ENCODE measurements around the gene CREBL2. TPM values are rescaled to one million over a fixed set of nuclear protein-coding genes. Genes with fewer than 3 reads are reported as not detected.

Gene CREBL2
- total RNA-seq, 6 experiments from 2014 or later: 20.9 to 25.7 (median 23.2) TPM

- Mint-ChIP-seq H3K4me1 (ENCODE audit: low read depth) (peaks cover 20% of the 10 kb centered on the region), H3K27ac (peak overlapping the region; percentile 52), H3K36me3 (ENCODE audit: low read depth) (no peaks in the 10 kb centered on the region)
Observed at GRCh38 chr12:12606781-12607589, 4.7 kb upstream of the CREBL2 start.

GRCh38 chr12:12608557-12608957, 3.1 kb upstream of the CREBL2 start:
- Mint-ChIP-seq H3K4me1 (ENCODE audit: low read depth) (peaks cover 34% of the 10 kb centered on the region), H3K27me3 (ENCODE audit: insufficient read depth) (no peaks in the 10 kb centered on the region), H3K27ac (no peak overlapping the region), H3K9me3 (no peaks in the 10 kb centered on the region), H3K36me3 (ENCODE audit: low read depth) (peaks cover 2% of the 10 kb centered on the region), H3K4me3 (no peak overlapping the region)
- no peak for TF ChIP-seq CTCF (IDR thresholded peaks at IDR 0.05)
- no peak for DNase-seq

More at GRCh38 chr12:12606781-12607589, 4.7 kb upstream of the CREBL2 start:
- H3K4me3 Mint-ChIP-seq: peak overlapping the region; percentile 7; the same call in 1 of the 2 replicates
- DNase-seq: peak; percentile 10
- no peaks in the 10 kb centered on the region for H3K27me3 Mint-ChIP-seq (ENCODE audit: insufficient read depth)
- TF ChIP-seq CTCF (IDR thresholded peaks at IDR 0.05): no peak
- H3K9me3 Mint-ChIP-seq: no peaks in the 10 kb centered on the region

GRCh38 chr12:12609692-12610091, 2.0 kb upstream of the CREBL2 start:
- Mint-ChIP-seq H3K27me3 (ENCODE audit: insufficient read depth) (no peaks in the 10 kb centered on the region; the same call in 1 of the 2 replicates), H3K27ac (no peak overlapping the region), H3K36me3 (ENCODE audit: low read depth) (peaks cover 4% of the 10 kb centered on the region), H3K4me3 (no peak overlapping the region), H3K4me1 (ENCODE audit: low read depth) (peaks cover 36% of the 10 kb centered on the region), H3K9me3 (no peaks in the 10 kb centered on the region)
- no peak for DNase-seq
- no peak for TF ChIP-seq CTCF (IDR thresholded peaks at IDR 0.05)

GRCh38 chr12:12610711-12611110, 965 bp upstream of the CREBL2 start:
- DNase-seq: no peak
- Mint-ChIP-seq H3K9me3 (no peaks in the 10 kb centered on the region), H3K4me1 (ENCODE audit: low read depth) (peaks cover 36% of the 10 kb centered on the region), H3K36me3 (ENCODE audit: low read depth) (peaks cover 4% of the 10 kb centered on the region), H3K27ac (peak overlapping the region; percentile 91), H3K4me3 (peak overlapping the region; percentile 99), H3K27me3 (ENCODE audit: insufficient read depth) (no peaks in the 10 kb centered on the region; the same call in 1 of the 2 replicates)
- TF ChIP-seq CTCF (IDR thresholded peaks at IDR 0.05): no peak

- no peak for TF ChIP-seq CTCF (IDR thresholded peaks at IDR 0.05)
- Mint-ChIP-seq H3K4me1 (ENCODE audit: low read depth) (peaks cover 40% of the 10 kb centered on the region), H3K36me3 (ENCODE audit: low read depth) (peaks cover 4% of the 10 kb centered on the region), H3K27me3 (ENCODE audit: insufficient read depth) (no peaks in the 10 kb centered on the region; the same call in 1 of the 2 replicates), H3K27ac (peak overlapping the region; percentile 91), H3K4me3 (peak overlapping the region; percentile 99), H3K9me3 (no peaks in the 10 kb centered on the region)
- DNase-seq: peak; percentile 53
Observed at GRCh38 chr12:12612358-12612757, 682 bp downstream of the CREBL2 start.
